ENCODE measurements around the gene APMAP. TPM values are rescaled to one million over a fixed set of nuclear protein-coding genes. Genes with fewer than 3 reads are reported as not detected.
A peak's percentile ranks its signal among the peaks of the same experiment; 100 is the strongest.

APMAP gene
- total and polyA plus RNA-seq, 4 donors: 40.8 to 87.0 (median 62.9) TPM

GRCh38 chr20:24986436-24987015 lies 6.0 kb downstream of the APMAP start:
- H3K27ac ChIP-seq (ENCODE audit: low read depth in 1 of 2, low read length in 1 of 2): no peak overlapping the region
- DNase-seq (no peak), ATAC-seq (ENCODE audit: insufficient read depth, low FRiP score) (no peak)
- H3K4me1 ChIP-seq (ENCODE audit: control insufficient read depth in 5 of 5, insufficient read depth in 5 of 5, low read length in 5 of 5): peaks cover 0 to 5% (median 4%) of the 10 kb centered on the region in 5 donors
- 84 to 85% methylated on average over 7 of the region's 7 CpGs for WGBS, 2 donors
- no peaks in the 10 kb centered on the region for H3K9me3 ChIP-seq (ENCODE audit: control insufficient read depth in 4 of 4, insufficient read depth in 3 of 4, low read length in 3 of 4)
- H3K36me3 ChIP-seq (ENCODE audit: control insufficient read depth in 4 of 4, insufficient read depth in 4 of 4, low read length in 4 of 4): peaks cover 0 to 9% (median 5%) of the 10 kb centered on the region in 4 donors
- no peak overlapping the region for H3K9ac ChIP-seq (ENCODE audit: insufficient read depth in 1 of 2, low read length in 2 of 2)
- TF ChIP-seq CTCF (IDR thresholded peaks at IDR 0.05; ENCODE audit: control extremely low read depth, extremely low read depth): no peak
- H3K4me3 ChIP-seq: no peak overlapping the region
- no peaks in the 10 kb centered on the region for H3K27me3 ChIP-seq (ENCODE audit: control insufficient read depth in 3 of 3, insufficient read depth in 3 of 3, low read length in 2 of 3)

- peaks cover 0 to 5% (median 0%) of the 10 kb centered on the region in 5 donors for H3K4me1 ChIP-seq (ENCODE audit: control insufficient read depth in 5 of 5, insufficient read depth in 5 of 5, low read length in 5 of 5)
- peak overlapping the region in 1 of 2 donors; percentile 34 for H3K27ac ChIP-seq (ENCODE audit: low read depth in 1 of 2, low read length in 1 of 2)
- no peak overlapping the region for H3K4me3 ChIP-seq
- no peaks in the 10 kb centered on the region for H3K27me3 ChIP-seq (ENCODE audit: control insufficient read depth in 3 of 3, insufficient read depth in 3 of 3, low read length in 2 of 3)
- DNase-seq: peak in 1 of 3 donors; percentile 6
- no peaks in the 10 kb centered on the region for H3K9me3 ChIP-seq (ENCODE audit: control insufficient read depth in 4 of 4, insufficient read depth in 3 of 4, low read length in 3 of 4)
- TF ChIP-seq CTCF (IDR thresholded peaks at IDR 0.05; ENCODE audit: control extremely low read depth, extremely low read depth): no peak
- WGBS, 2 donors: 54 to 58% methylated on average over 6 of the region's 6 CpGs
- peaks cover 0 to 13% (median 5%) of the 10 kb centered on the region in 4 donors for H3K36me3 ChIP-seq (ENCODE audit: control insufficient read depth in 4 of 4, insufficient read depth in 4 of 4, low read length in 4 of 4)
- H3K9ac ChIP-seq (ENCODE audit: insufficient read depth in 1 of 2, low read length in 2 of 2): no peak overlapping the region
- ATAC-seq (ENCODE audit: insufficient read depth, low FRiP score): no peak
Observed at GRCh38 chr20:24985802-24986201, 6.7 kb downstream of the APMAP start.

GRCh38 chr20:24984961-24985640 lies 7.5 kb downstream of the APMAP start:
- H3K9ac ChIP-seq (ENCODE audit: insufficient read depth in 1 of 2, low read length in 2 of 2): no peak overlapping the region
- H3K27ac ChIP-seq (ENCODE audit: low read depth in 1 of 2, low read length in 1 of 2): peak overlapping the region in 1 of 2 donors; percentile 43
- H3K36me3 ChIP-seq (ENCODE audit: control insufficient read depth in 4 of 4, insufficient read depth in 4 of 4, low read length in 4 of 4): peaks cover 2 to 15% (median 10%) of the 10 kb centered on the region in 4 donors
- ATAC-seq (ENCODE audit: insufficient read depth, low FRiP score) (no peak), DNase-seq (no peak)
- H3K9me3 ChIP-seq (ENCODE audit: control insufficient read depth in 4 of 4, insufficient read depth in 3 of 4, low read length in 3 of 4): no peaks in the 10 kb centered on the region
- WGBS, 2 donors: 14 to 49% methylated on average over 3 of the region's 3 CpGs
- no peak for TF ChIP-seq CTCF (IDR thresholded peaks at IDR 0.05; ENCODE audit: control extremely low read depth, extremely low read depth)
- H3K4me3 ChIP-seq: no peak overlapping the region
- no peaks in the 10 kb centered on the region for H3K27me3 ChIP-seq (ENCODE audit: control insufficient read depth in 3 of 3, insufficient read depth in 3 of 3, low read length in 2 of 3)
- peaks cover 0 to 5% (median 0%) of the 10 kb centered on the region in 5 donors for H3K4me1 ChIP-seq (ENCODE audit: control insufficient read depth in 5 of 5, insufficient read depth in 5 of 5, low read length in 5 of 5)

Data from lung (tissue), 12 donors.